ENCODE measurements around the gene MBOAT1.

The MBOAT1 gene

DNA sequence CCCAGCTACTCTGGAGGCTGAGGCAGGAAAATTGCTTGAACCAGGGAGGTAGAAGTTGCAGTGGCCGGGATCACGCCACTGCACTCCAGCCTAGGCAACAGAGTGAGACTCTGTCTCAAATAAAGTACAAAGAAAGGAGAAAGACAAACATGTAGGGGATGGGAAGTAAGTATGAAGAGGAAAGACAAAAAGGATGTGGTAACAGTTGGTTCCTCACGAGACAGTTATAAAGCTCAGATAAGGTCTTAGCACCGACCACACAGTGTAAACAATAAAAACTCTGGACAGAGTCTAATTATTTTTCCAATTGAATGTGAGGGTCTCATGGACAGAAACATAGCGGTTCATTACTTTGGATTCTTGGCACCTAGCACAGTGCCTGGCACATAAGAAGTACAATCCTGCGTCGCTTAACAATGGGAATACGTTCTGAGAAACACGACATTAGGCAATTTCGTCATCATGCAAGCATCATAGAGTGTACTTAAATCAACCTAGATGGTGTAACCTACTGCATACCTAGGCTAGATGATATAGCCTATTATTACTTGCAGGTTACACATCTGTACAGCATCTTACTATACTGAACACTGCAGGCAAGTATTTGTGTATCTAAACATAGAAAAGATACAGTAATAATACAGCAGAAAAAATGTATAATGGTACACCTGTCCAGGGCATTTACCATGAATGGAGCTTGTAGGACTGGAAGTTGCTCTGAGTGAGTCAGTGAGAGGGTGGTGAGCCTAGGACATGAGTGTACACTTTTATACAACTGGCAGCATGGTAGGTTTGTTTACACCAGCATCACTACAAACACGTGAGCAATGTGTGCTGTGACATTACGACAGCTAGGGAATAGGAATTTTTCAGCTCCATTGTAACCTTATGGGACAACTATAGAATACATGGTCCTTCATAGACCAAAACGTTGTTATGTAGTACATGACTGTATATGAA is 38.2 kb downstream of the MBOAT1 start:
- no peak for DNase-seq (ENCODE audit: low read depth)
- TF ChIP-seq CTCF (conservative IDR thresholded peaks at IDR 0.05; ENCODE audit: control insufficient read depth, insufficient read depth, low read depth, low read length), result no peak
- no peak overlapping the region for H3K4me3 ChIP-seq (ENCODE audit: control insufficient read depth, low read depth, low read length)

- no peak overlapping the region for H3K4me3 ChIP-seq (ENCODE audit: control insufficient read depth, low read depth, low read length)
- no peak for TF ChIP-seq CTCF (conservative IDR thresholded peaks at IDR 0.05; ENCODE audit: control insufficient read depth, insufficient read depth, low read depth, low read length)
- no peak for DNase-seq (ENCODE audit: low read depth)
Observed at GRCh38 chr6:20172842-20173456, 39.3 kb downstream of the MBOAT1 start.

DNA sequence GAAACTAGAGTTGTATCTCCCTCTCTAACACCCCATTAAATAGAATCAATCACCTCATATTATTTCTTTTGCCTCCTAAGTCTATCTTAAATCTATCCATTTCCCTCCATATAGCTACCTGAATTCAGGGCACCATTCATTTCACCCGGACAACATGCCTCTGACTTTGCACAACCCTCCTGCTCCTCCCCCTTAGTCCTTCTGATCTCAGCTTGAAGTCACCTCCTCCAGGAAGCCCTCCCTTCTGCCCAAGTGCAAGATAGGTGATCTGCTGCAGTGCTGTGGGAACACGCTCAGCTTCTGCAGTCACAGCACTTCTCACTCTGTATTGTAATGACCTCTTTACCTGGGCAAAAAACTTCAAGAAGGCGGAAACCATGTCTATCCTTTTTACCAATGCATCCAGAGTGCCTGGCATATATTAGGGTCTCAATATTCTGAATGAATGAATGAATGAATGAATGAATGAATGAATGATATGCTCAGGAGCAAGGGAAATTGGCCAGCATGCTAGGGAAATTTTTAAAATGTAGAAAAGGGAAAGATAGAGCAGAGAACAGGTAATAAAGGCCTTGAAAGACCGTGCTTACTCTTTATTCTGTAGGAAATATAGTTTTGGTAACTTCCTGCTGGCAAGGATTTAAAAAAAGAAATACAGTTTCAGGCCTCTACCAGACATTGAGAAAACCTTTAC is 41.7 kb downstream of the MBOAT1 start:
- DNase-seq (ENCODE audit: low read depth), result no peak
- TF ChIP-seq CTCF (conservative IDR thresholded peaks at IDR 0.05; ENCODE audit: control insufficient read depth, insufficient read depth, low read depth, low read length), result no peak
- H3K4me3 ChIP-seq (ENCODE audit: control insufficient read depth, low read depth, low read length), result no peak overlapping the region

DNA sequence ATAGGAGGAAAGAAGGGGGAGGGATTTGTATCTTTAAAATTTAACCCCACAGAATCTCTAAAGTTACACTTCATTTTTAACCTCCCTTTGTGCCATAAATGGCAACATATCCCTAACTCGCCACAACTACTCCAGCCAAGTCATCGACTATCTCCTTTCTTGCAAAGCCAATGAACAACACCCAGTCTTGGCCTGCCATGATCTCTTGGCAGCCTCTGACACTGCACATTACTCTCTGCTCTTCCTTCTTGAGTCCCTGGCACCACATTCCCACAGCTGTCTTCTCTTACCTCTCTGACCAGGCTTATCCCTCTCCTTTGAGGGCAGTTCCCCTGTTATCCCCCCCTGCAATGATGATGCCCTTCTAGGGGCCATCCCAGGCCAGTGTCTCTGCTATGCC is 42.5 kb downstream of the MBOAT1 start:
- DNase-seq (ENCODE audit: low read depth), result no peak
- H3K4me3 ChIP-seq (ENCODE audit: control insufficient read depth, low read depth, low read length), result no peak overlapping the region
- TF ChIP-seq CTCF (conservative IDR thresholded peaks at IDR 0.05; ENCODE audit: control insufficient read depth, insufficient read depth, low read depth, low read length), result no peak

DNA sequence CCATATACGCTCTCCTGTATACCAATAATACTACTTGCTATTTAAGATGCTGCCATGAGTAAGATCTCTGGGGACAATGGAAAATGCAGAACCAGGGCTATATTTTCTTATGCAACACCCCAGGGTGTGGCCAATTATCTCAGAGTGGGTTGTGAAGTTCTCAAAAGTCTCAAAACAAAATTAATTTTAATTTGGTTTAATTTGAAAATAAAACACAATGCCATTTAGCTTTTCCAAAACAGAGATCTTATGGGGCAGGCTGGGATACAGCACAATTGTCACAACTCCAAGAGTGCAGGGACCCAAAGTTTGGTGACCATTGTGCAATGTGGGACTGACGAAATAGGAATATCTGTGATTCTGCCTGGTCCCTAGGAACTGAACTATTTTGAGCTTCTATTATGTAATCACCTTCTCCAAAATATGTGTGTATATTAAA is 43.1 kb downstream of the MBOAT1 start:
- peak; percentile 47 for DNase-seq (ENCODE audit: low read depth)
- TF ChIP-seq CTCF (conservative IDR thresholded peaks at IDR 0.05; ENCODE audit: control insufficient read depth, insufficient read depth, low read depth, low read length), result no peak
- H3K4me3 ChIP-seq (ENCODE audit: control insufficient read depth, low read depth, low read length), result no peak overlapping the region

DNA sequence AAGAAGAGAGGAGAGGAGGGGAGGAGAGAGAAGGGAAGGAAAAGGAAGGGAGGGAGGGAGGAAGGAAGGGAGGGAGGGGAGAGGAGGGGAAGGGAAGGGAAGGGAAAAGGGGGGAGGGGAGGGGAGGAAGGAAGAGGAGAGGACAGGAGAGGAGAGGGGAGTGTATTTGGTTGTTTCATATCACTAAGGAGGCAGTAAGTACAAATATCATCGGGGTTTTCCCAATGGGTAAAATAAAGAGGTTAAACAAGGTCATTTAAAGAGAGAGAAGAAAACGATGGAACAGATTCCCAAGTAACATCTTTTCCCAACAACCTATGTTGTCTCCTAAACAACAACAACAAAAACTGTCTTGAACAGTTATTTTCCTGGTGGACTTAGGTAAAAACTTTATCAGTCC is 43.6 kb downstream of the MBOAT1 start:
- no peak overlapping the region for H3K4me3 ChIP-seq (ENCODE audit: control insufficient read depth, low read depth, low read length)
- no peak for DNase-seq (ENCODE audit: low read depth)
- TF ChIP-seq CTCF (conservative IDR thresholded peaks at IDR 0.05; ENCODE audit: control insufficient read depth, insufficient read depth, low read depth, low read length), result no peak

Data from fibroblast of mammary gland (primary cell).